Stomach smooth muscle (tissue), 2 donors: ENCODE data around the gene RIMBP2.

Experiments used
- H3K27ac ChIP-seq: one replicate; pipeline ENCODE4 v1.7.0; 2013; ENCODE audit warnings: mild to moderate bottlenecking, low read length, inconsistent platforms
- H3K27me3 ChIP-seq, 2 donors: one replicate each; pipeline ENCODE4 v1.7.0; 2013; ENCODE audit warnings: low read length in 2 of 2; ENCODE audit not compliant: insufficient read depth in 2 of 2, control insufficient read depth in 1 of 2
- H3K36me3 ChIP-seq, 2 donors: one replicate each; pipeline ENCODE4 v1.7.0; 2013; ENCODE audit warnings: low read length in 2 of 2; ENCODE audit not compliant: control insufficient read depth in 2 of 2, insufficient read depth in 2 of 2
- H3K4me1 ChIP-seq: one replicate; pipeline ENCODE4 v1.7.0; 2013; ENCODE audit warnings: low read length; ENCODE audit not compliant: control insufficient read depth, insufficient read depth
- H3K4me3 ChIP-seq, 2 donors: one replicate each; pipeline ENCODE4 v1.7.0; 2013; ENCODE audit warnings: low read length in 2 of 2
- H3K9ac ChIP-seq, 2 donors: one replicate each; pipeline ENCODE4 v1.7.0; 2013; ENCODE audit warnings: low read length in 2 of 2, mild to moderate bottlenecking in 1 of 2
- H3K9me3 ChIP-seq, 2 donors: one replicate each; pipeline ENCODE4 v1.7.0; 2013; ENCODE audit warnings: low read length in 2 of 2; ENCODE audit not compliant: control insufficient read depth in 2 of 2
- donor health status: healthy.
- donor health status: Pancreatic carcinoma.

Gene RIMBP2

GRCh38 chr12:130737731-130738130 is 21.6 kb upstream of the RIMBP2 start:
- Histone ChIP-seq H3K9me3 (peaks cover 7 to 9% of the 10 kb centered on the region in 2 donors), H3K27ac (no peak overlapping the region), H3K4me3 (no peak overlapping the region), H3K4me1 (no peaks in the 10 kb centered on the region), H3K27me3 (peaks cover 0 to 6% of the 10 kb centered on the region in 2 donors), H3K36me3 (no peaks in the 10 kb centered on the region), H3K9ac (no peak overlapping the region)

- Histone ChIP-seq H3K9me3 (peaks cover 12 to 13% of the 10 kb centered on the region in 2 donors), H3K36me3 (no peaks in the 10 kb centered on the region), H3K27ac (no peak overlapping the region), H3K4me1 (no peaks in the 10 kb centered on the region), H3K27me3 (peaks cover 0 to 2% of the 10 kb centered on the region in 2 donors), H3K9ac (no peak overlapping the region), H3K4me3 (no peak overlapping the region)
Observed at GRCh38 chr12:130729344-130729743, 13.2 kb upstream of the RIMBP2 start.

GRCh38 chr12:130728158-130729058 is 12.3 kb upstream of the RIMBP2 start:
- Histone ChIP-seq H3K4me3 (no peak overlapping the region), H3K4me1 (no peaks in the 10 kb centered on the region), H3K9me3 (peaks cover 12 to 13% of the 10 kb centered on the region in 2 donors), H3K27ac (no peak overlapping the region), H3K27me3 (peaks cover 0 to 2% of the 10 kb centered on the region in 2 donors), H3K9ac (no peak overlapping the region), H3K36me3 (no peaks in the 10 kb centered on the region)

DNA sequence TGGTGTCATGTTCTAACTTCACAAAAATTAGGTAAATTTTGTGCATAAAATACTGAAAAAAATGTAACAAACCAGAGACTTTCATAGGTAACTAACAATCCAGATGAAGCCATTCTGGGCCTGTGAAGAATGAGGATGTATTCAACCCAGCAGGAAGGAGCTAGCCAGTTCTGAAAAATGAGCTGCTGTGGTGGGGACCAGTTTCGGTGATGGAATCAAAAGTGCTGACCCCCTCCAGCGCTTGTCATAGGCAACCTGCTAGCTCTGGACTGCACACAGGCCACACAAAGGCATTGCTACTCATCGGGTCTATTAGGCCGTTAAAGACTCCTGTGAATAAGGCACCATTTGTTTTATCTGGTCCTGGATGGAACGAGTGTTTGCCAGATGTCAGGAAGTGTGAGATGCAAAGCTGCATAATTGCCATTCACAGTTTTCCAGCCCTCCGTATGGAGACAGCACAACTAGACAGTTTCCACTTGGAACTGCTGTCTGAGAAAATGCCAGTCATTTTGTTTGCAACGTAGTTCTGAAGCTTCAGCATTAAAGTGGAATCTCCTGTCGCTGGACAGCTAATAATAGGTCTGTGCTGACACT is 3.3 kb upstream of the RIMBP2 start:
- Histone ChIP-seq H3K27ac (no peak overlapping the region), H3K36me3 (no peaks in the 10 kb centered on the region), H3K27me3 (peaks cover 16 to 21% of the 10 kb centered on the region in 2 donors), H3K4me1 (peaks cover 20% of the 10 kb centered on the region), H3K4me3 (no peak overlapping the region), H3K9me3 (no peaks in the 10 kb centered on the region), H3K9ac (no peak overlapping the region)

- H3K4me1 ChIP-seq: peaks cover 29% of the 10 kb centered on the region
- no peak overlapping the region for H3K27ac ChIP-seq
- H3K9me3 ChIP-seq: no peaks in the 10 kb centered on the region
- no peak overlapping the region for H3K4me3 ChIP-seq
- no peak overlapping the region for H3K9ac ChIP-seq
- H3K36me3 ChIP-seq: no peaks in the 10 kb centered on the region
- H3K27me3 ChIP-seq: peaks cover 16 to 29% of the 10 kb centered on the region in 2 donors
Observed at GRCh38 chr12:130717752-130718151, 1.7 kb upstream of the RIMBP2 start.

- Histone ChIP-seq H3K9ac (no peak overlapping the region), H3K4me1 (peaks cover 29% of the 10 kb centered on the region), H3K27me3 (peaks cover 16 to 29% of the 10 kb centered on the region in 2 donors), H3K4me3 (peak overlapping the region; percentile 66 to 80), H3K36me3 (no peaks in the 10 kb centered on the region), H3K27ac (no peak overlapping the region), H3K9me3 (no peaks in the 10 kb centered on the region)
Observed at GRCh38 chr12:130716969-130717366, 869 bp upstream of the RIMBP2 start.

DNA sequence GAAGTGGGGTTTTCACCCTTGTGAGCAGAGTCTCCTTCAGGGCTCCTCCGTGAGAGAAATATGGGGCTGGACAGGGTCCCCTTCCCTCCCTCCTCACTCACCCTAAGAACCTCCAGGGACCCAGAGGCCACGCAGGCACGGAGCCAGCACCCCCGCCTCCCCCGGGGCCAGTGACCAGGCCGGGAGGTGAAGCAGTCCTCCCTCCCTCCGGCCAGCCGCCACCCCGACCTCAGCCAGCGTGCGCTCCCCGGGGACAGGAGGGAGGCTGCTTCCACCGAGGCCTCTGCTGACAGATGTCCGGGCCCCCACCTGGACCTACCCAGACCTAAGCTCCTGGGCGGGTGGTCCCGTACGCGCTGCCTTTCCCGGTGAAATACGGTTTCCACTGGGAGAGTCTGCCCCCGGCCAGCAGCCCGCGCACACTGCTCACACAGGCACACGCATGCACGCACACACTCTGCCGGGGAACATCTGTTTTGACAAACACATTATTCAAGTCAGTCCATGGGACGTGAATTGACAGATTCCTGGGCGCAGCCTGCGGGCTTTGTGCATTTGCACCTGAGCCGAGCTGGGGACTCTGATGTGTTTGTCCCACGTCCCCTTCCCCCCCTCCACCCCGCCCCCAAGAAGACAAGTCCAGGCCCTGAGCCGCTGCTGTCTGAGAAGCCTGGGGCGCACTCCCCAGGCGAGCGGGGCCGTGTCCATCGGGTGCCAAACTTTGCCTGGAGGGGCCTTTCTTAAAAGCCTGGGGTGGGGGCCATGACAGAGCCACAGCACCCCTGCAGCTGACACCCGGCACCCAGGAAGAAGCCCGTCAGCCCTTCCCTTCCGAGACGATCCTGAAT is 725 bp downstream of the RIMBP2 start:
- Histone ChIP-seq H3K9me3 (no peaks in the 10 kb centered on the region), H3K4me3 (peak overlapping the region; percentile 66 to 80), H3K4me1 (peaks cover 29% of the 10 kb centered on the region), H3K27ac (no peak overlapping the region), H3K36me3 (no peaks in the 10 kb centered on the region), H3K27me3 (peaks cover 16 to 29% of the 10 kb centered on the region in 2 donors), H3K9ac (no peak overlapping the region)

DNA sequence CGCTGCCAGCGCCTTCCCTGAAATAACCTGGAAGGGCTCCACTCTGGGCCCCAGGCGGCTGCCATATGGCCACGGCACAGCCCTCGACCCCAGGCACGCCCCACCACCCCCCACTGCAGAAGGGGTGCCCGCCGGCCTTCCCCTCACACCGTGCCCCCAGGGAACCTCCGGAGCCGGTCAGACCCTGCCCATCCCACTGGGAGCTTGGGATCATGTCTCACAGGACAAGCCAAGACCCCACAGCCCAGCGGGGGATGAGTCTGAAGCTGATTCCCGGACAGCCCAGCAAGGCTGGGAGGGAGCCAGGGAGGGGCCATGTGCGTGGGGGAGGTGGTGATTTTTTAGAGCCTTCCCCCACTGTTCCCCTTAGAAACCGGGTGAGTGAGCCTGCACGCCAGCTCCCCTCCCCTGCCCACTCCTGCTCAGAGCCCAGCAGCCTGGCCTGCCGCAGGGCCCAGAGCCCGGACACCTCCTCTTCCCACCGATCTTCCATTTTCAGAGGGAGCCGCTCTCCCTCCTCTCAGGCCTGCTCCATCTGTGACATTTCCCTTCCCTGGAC is 1.4 kb downstream of the RIMBP2 start:
- Histone ChIP-seq H3K9me3 (no peaks in the 10 kb centered on the region), H3K27ac (no peak overlapping the region), H3K4me3 (peak overlapping the region; percentile 66 to 80), H3K9ac (no peak overlapping the region), H3K27me3 (peaks cover 16 to 31% of the 10 kb centered on the region in 2 donors), H3K36me3 (no peaks in the 10 kb centered on the region), H3K4me1 (peaks cover 29% of the 10 kb centered on the region)

- Histone ChIP-seq H3K9me3 (no peaks in the 10 kb centered on the region), H3K4me3 (peak overlapping the region; percentile 66 to 80), H3K36me3 (no peaks in the 10 kb centered on the region), H3K27me3 (peaks cover 16 to 31% of the 10 kb centered on the region in 2 donors), H3K9ac (no peak overlapping the region), H3K4me1 (peaks cover 29% of the 10 kb centered on the region), H3K27ac (no peak overlapping the region)
Observed at GRCh38 chr12:130714091-130714590, 2.0 kb downstream of the RIMBP2 start.

GRCh38 chr12:130713581-130713991 is 2.5 kb downstream of the RIMBP2 start:
- peaks cover 29% of the 10 kb centered on the region for H3K4me1 ChIP-seq
- peaks cover 16 to 28% of the 10 kb centered on the region in 2 donors for H3K27me3 ChIP-seq
- no peaks in the 10 kb centered on the region for H3K36me3 ChIP-seq
- peak overlapping the region; percentile 66 to 80 for H3K4me3 ChIP-seq
- H3K9ac ChIP-seq: no peak overlapping the region
- H3K9me3 ChIP-seq: no peaks in the 10 kb centered on the region
- H3K27ac ChIP-seq: no peak overlapping the region
